HFFc6 (cell line): ENCODE data around the gene CARD8. TPM values are rescaled to one million over a fixed set of nuclear protein-coding genes. Genes with fewer than 3 reads are reported as not detected.
A peak's percentile ranks its signal among the peaks of the same experiment; 100 is the strongest.

Experiments
- DNase-seq: peaks from one replicate; pipeline ENCODE4 v3.0.0-alpha.2; 2018
- H3K27ac Mint-ChIP-seq: 2 replicates; pipeline ENCODE4 v1.8.0; 2020; ENCODE audit warnings: mild to moderate bottlenecking, mixed read lengths
- H3K27me3 Mint-ChIP-seq: 2 replicates; pipeline ENCODE4 v1.8.0; 2021; ENCODE audit warnings: mild to moderate bottlenecking, moderate library complexity, mixed read lengths; ENCODE audit not compliant: insufficient read depth
- H3K36me3 Mint-ChIP-seq: 2 replicates; pipeline ENCODE4 v1.8.0; 2021; ENCODE audit warnings: low read depth, mixed read lengths
- H3K4me1 Mint-ChIP-seq: 2 replicates; pipeline ENCODE4 v1.8.0; 2020; ENCODE audit warnings: low read depth, mixed read lengths
- H3K4me3 Mint-ChIP-seq: 2 replicates; pipeline ENCODE4 v1.8.0; 2020; ENCODE audit warnings: mild to moderate bottlenecking, moderate library complexity, mixed read lengths
- H3K9me3 Mint-ChIP-seq: 2 replicates; pipeline ENCODE4 v1.8.0; 2020; ENCODE audit warnings: mild to moderate bottlenecking, mixed read lengths
- total RNA-seq, 6 experiments: library from RNA; stranded (reverse); fragmentation: NEBNext Ultra II Directional; extraction: Animal tissue kit (Norgen Biotek cat#: 25700); gene quantifications; 2 replicates in 1 of 6; 3 replicates in 5 of 6; pipeline ENCODE4 v1.2.3, GENCODE V29; 2021
- TF ChIP-seq, protein P1 (sequence below): fragments of 200-600 bp; sonication (generic); IDR thresholded peaks from 2 replicates; pipeline ENCODE4 v1.5.0; 2021; ENCODE audit warnings: antibody characterized with exemption, mild to moderate bottlenecking

The CARD8 gene
- total RNA-seq, 6 experiments from 2014 or later: 11.3 to 17.2 (median 14.7) TPM

DNA sequence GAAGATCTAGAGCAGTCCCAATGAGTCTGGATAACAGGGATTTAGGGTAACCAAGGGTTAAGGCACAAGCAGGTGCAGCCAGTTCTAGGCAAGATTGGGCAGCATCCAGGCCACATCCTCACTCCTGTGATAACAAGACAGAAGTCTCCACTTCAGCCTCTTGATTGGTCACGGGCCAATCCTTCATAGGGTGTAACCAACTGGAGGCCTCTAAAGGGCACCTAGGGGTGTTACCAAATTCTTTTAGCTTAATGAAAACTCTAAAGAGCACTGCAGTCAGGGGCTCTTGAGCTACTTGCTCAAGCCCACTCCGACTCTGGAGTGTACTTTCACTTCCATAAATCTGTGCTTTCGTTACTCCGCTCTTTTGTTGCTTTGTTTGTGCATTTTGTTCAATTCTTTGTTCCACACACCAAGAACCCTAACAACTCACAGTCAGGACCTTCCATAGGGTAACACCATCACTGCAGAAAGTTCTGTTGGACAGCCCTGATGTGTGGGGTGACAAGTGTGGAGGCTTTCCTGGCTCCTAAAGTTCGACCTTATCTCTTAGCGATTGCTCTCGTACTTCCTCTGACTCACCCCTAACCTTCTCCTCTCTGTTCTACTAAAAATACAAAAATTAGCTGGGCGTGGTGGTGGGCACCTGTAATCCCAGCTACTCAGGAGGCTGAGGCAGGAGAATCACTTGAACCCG is 49.2 kb downstream of the CARD8 start:
- H3K36me3 Mint-ChIP-seq: no peaks in the 10 kb centered on the region
- no peak for DNase-seq
- H3K9me3 Mint-ChIP-seq: no peaks in the 10 kb centered on the region
- TF ChIP-seq, protein P1, sequence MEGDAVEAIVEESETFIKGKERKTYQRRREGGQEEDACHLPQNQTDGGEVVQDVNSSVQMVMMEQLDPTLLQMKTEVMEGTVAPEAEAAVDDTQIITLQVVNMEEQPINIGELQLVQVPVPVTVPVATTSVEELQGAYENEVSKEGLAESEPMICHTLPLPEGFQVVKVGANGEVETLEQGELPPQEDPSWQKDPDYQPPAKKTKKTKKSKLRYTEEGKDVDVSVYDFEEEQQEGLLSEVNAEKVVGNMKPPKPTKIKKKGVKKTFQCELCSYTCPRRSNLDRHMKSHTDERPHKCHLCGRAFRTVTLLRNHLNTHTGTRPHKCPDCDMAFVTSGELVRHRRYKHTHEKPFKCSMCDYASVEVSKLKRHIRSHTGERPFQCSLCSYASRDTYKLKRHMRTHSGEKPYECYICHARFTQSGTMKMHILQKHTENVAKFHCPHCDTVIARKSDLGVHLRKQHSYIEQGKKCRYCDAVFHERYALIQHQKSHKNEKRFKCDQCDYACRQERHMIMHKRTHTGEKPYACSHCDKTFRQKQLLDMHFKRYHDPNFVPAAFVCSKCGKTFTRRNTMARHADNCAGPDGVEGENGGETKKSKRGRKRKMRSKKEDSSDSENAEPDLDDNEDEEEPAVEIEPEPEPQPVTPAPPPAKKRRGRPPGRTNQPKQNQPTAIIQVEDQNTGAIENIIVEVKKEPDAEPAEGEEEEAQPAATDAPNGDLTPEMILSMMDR: no peak
- H3K4me3 Mint-ChIP-seq: no peak overlapping the region
- peaks cover 11% of the 10 kb centered on the region for H3K4me1 Mint-ChIP-seq
- H3K27ac Mint-ChIP-seq: no peak overlapping the region
- no peaks in the 10 kb centered on the region for H3K27me3 Mint-ChIP-seq

DNA sequence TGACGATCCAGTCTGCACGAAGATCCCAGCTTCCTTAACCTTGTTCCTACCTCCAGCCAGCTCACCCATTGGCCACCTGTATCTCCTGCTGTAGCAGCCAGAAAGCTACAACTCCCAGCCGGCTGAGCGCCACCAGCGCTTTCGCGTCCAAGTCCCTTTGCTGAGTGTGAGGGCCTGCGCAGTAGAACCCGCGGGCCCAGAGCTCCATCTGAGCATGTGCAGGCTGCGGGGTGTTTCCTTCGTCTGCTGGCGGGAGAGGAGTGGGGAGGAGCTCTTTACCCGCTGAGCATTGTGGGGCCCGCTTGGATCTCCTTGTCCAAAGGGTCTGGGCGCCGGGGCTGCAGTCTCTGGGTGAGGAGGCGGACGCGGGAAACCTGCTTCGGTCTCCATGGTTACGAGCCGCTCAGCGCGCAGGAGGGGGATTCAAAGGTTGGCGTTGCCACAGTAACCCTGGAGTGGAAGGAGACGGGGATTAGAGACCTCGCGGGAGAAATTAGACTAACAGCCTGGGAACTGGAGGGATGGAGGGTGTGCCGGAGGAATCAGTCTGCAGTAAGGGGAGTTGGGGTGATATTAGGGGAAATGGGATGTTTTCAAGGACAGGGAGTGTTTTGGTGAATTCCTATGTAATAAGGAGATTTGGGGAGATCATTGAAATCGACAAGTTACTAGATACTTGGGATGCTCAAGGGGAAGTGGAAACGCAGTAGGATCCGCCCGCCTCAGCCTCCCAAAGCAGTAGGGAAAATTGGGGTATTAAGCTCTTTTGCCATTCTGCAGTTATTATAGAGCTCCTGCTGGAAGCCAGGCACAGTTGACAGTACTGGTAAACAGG is 51.7 kb downstream of the CARD8 start:
- peak; percentile 95 for DNase-seq
- TF ChIP-seq, protein P1: no peak
- H3K9me3 Mint-ChIP-seq: no peaks in the 10 kb centered on the region
- H3K4me1 Mint-ChIP-seq: peaks cover 11% of the 10 kb centered on the region
- H3K4me3 Mint-ChIP-seq: no peak overlapping the region
- H3K27ac Mint-ChIP-seq: no peak overlapping the region
- no peaks in the 10 kb centered on the region for H3K36me3 Mint-ChIP-seq
- H3K27me3 Mint-ChIP-seq: no peaks in the 10 kb centered on the region

- no peak overlapping the region for H3K27ac Mint-ChIP-seq
- TF ChIP-seq, protein P1: no peak
- no peaks in the 10 kb centered on the region for H3K9me3 Mint-ChIP-seq
- no peak overlapping the region for H3K4me3 Mint-ChIP-seq
- no peaks in the 10 kb centered on the region for H3K27me3 Mint-ChIP-seq
- peaks cover 11% of the 10 kb centered on the region for H3K4me1 Mint-ChIP-seq
- no peak for DNase-seq
- H3K36me3 Mint-ChIP-seq: no peaks in the 10 kb centered on the region
Measured at GRCh38 chr19:48203222-48203793, 52.4 kb downstream of the CARD8 start.

GRCh38 chr19:48196933-48197665 is 58.6 kb downstream of the CARD8 start:
- Mint-ChIP-seq H3K9me3 (no peaks in the 10 kb centered on the region), H3K4me3 (no peak overlapping the region; the same call in 1 of the 2 replicates), H3K27ac (no peak overlapping the region), H3K4me1 (no peaks in the 10 kb centered on the region), H3K27me3 (no peaks in the 10 kb centered on the region; the same call in 1 of the 2 replicates), H3K36me3 (peaks cover 5% of the 10 kb centered on the region; the same call in 1 of the 2 replicates)
- DNase-seq: no peak
- TF ChIP-seq, protein P1: no peak

- no peaks in the 10 kb centered on the region for H3K9me3 Mint-ChIP-seq
- peaks cover 10% of the 10 kb centered on the region for H3K36me3 Mint-ChIP-seq
- no peaks in the 10 kb centered on the region for H3K4me1 Mint-ChIP-seq
- no peak overlapping the region for H3K4me3 Mint-ChIP-seq
- no peak overlapping the region for H3K27ac Mint-ChIP-seq
- no peak for DNase-seq
- TF ChIP-seq, protein P1: no peak
- no peaks in the 10 kb centered on the region; the same call in 1 of the 2 replicates for H3K27me3 Mint-ChIP-seq
Measured at GRCh38 chr19:48196321-48196763, 59.4 kb downstream of the CARD8 start.
